GM18526 (cell line): ENCODE results near the gene ZBED3.

Experiments used
- POLR2A ChIP-seq: IDR thresholded peaks from 3 replicates; pipeline ENCODE4 v1.6.1; 2011; ENCODE audit not compliant: insufficient read length; ENCODE audit errors: extremely low read depth

The ZBED3 gene, protein sequence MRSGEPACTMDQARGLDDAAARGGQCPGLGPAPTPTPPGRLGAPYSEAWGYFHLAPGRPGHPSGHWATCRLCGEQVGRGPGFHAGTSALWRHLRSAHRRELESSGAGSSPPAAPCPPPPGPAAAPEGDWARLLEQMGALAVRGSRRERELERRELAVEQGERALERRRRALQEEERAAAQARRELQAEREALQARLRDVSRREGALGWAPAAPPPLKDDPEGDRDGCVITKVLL

DNA sequence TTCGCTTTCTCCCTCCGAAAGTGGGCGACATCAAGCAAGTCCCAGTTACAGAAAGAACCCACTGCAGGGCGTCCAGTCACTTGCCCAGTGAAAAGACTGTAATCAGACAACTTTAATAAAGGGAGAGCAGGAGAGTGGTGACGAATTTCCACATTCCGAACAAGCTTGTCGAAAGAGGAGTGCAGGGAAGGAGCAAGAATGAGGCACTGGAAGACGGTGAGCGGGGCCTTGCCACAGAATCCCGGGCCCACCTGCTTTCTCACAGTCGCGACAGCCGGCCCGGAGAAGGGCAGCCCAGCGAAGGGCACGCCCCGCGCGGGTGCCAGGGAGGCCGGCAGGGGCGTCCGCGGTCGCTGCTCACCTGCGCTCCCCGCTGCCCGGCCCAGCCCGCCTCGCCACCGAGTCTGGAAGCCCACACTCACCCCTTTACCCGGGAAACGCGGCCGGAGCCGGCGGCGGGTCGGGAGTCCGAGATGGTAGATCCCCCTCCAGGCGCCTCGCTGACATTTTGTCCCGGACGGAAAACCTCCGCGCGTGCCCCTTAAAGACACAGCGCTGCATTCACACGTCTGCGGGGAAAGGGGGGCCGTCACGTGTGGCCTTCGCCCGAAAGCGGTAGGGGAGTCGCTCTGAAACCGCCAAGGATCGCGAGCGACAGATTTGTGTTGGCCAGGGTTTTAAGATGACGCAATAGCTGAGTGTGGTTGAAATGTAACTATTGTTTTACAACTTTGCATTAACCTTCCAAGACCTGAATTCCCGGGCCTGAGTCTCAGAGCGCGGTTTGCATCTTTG, at the start of gene ZBED3:
TSS of gene ZBED3 (minus strand) at position 597 of the 795 bp plus-strand sequence. CDS start 9,407 bp downstream, outside the sequence.
- peak; percentile 39 for TF ChIP-seq POLR2A

DNA sequence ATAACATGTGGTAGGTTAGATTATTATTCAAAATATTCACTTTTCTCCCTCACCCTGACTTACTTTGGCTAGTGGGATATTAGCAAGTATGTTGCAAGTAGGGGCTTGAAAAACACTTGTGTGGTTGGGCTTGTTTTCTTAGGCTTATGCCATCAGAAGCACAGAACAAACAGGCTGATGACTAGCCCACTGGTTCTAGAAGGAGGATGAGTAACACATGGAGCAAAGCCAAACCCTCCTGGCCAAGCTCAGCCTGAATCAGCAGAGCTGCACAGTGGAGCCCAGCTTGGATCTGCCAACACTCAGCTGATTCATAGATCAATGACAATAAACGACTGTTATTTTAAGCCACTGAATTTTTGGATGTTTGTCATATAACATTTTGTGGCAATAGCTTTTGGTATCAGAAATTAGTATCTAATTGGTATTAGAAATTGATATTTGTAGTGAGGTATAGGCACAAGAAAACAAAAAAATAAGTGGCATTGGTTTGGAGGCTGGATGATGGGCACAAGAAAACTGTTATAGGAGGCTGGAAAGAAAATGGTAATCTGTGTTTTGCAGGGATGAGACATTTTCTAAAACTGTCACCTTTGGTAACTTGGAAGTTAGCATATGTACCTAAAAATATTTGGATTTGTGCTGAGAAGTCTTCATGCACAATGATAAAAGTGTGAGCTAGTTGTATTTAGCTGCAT, 46.1 kb upstream of the ZBED3 start:
- TF ChIP-seq POLR2A, result no peak

DNA sequence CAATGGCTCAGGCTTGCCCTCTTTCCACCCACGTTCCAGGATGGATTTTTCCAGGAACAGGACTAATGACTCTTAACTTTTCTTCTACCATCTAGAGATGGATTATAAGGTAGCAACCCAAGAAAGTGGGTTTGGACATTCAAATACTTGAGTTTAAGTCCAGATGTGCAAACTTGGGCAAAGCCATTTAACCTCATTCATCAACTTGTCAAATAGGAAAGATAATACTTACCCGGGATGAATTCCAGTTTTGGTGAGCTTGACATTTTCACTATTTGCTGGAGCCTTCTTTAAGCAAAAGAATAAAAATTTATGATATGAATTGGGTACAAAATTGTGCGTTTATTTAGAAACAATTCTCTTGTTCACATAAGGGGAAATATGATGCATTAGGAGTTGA, 44.3 kb upstream of the ZBED3 start:
- TF ChIP-seq POLR2A, result no peak

DNA sequence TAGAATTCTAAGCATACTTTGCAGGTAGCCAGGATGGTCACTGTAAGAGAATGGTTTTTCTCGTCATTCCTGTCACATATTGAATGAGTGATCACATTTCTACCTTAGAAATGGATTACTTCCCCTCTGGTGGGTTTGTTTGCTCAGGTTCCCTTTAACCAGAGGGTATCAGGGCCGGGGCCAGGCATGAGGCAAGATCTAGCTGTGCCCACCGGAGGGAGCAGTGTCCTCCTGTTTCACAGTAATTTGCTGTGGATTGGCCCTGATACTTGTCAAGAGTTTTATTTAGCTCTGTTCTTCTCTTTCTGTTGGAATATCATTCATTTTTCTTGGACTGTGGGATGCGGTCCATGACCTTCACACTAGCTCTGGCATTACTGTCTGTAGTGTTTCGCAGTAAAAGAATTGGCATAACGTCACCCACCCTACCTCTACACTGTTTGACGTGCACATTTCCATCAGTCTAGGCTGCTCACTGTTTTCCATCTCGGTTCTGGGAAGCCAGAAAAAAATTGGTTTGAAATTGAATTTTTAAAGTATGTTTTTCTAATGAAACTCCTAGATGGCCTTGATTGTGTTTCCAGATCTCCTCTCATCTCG, 42.4 kb upstream of the ZBED3 start:
- TF ChIP-seq POLR2A, result no peak

DNA sequence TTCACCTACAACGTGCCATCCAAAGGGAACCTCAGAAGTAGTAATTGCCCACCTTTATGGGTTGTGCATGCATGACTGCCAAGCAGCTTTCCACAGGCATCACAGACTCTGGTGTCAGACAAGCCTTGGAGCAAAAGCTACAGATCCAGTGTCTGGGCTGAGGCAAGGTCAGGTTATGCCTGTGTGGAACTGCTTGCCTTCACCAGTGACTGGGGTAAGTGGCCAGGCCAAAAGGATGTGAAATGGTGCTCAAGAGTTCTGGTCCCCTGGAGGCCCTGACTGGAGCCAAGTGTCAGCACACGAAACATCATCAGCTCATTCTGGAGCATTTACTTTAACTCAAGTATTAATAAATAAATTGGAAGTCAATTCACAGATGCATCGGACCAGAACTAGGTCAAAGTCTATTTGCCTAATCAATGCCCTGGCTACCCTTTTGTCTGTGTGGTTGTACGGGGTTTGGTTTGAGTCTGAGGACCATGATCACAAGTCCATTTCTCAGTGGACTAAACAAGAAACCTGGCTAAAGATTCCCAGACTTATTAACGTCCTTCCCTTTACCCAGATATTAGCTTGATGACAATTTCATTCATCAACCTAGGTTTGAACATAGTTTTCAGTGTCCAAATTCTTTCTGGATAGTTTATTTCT, 41.5 kb upstream of the ZBED3 start:
- no peak for TF ChIP-seq POLR2A

DNA sequence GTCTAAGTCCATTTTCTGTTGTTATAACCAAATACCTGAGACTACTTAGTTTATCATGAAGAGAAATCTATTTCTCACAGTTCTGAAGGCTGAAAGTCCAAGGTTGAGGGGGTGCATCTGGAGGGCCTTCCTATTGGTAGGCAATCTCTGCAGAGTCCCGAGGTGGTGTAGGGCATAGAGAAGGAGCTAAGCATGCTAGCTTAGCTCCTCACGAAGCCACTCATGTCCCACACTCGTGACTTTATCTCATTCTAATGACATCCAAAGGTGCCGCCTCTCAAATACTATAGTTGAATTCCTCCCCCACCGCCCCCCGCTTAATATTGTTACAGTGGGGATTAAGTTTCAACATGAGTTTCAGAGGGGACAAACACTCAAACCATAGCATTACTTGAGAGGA, 36.0 kb upstream of the ZBED3 start:
- no peak for TF ChIP-seq POLR2A

DNA sequence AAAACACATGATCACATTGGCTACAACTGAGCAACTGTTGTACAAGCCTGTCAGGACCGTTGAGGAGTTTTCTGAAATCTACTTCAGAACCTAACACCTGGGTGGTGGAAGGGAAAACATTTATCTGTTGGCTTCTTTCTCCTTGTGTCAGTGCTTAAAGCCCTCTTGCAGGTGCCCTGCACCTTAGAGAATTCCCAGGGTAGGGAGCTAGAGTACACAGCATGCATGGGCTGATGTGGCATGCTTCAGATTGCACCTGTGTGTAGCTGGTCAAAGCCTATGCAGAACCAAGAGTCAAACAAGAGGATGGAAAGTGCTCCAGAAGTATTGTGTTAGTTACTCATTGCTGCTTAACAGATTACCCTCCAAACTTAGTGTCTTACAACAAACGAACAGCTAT, 33.6 kb upstream of the ZBED3 start:
- no peak for TF ChIP-seq POLR2A

DNA sequence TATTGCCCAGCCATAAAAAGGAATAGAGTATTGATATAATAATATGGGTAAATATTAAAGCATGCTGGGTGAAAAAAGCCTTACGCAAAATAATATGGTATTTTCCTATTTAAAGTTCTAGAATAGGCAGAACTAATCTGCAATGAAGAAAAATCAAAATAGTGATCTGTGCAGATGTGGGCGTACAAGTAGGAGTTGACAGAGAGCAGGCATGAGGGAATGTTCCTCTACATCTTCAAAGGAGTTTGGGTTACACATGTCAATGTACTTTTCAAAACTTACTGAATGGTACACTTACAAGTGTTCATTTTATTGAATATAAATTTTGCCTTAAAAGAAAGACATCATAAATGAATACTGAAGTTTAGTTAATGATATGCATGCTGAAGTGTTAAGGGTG, 33.0 kb upstream of the ZBED3 start:
- TF ChIP-seq POLR2A, result no peak

DNA sequence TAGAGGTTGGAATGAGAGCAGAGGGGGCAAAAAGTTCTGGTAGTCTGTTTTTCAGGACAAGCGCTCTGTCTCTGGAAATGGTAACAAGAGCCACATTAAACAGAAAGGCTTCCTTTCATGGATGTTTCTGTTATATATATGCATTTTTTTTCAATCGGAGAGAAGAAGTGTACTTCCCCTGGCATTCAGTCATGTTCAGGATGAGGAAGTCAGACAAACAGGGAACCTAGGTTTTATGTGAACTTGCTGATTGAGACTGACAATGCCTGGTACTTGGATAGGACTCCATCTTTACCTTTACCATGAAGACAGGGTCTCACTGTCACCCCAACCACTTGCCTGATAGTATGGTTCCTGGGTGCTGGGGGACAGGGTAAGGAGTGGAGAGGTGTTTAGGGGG, 30.1 kb upstream of the ZBED3 start:
- TF ChIP-seq POLR2A, result no peak

DNA sequence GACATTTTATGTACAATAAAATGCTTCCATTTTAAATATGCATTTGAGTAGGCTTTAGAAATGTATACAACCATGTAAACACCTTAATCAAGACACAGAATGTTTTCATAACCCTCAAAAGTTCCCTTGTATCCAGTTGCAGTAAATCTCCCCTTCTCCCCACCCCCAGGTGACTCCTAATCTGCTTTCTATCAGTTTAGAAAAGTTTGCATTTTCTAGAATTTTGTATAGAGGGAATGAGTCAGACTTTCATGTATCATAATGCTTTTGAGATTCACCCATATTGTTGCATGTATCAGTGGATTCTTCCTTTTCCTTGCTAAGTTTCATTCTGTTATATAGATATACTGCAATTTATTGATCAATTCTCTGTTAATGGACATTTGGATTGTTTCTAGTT, 17.7 kb upstream of the ZBED3 start:
- TF ChIP-seq POLR2A, result no peak

DNA sequence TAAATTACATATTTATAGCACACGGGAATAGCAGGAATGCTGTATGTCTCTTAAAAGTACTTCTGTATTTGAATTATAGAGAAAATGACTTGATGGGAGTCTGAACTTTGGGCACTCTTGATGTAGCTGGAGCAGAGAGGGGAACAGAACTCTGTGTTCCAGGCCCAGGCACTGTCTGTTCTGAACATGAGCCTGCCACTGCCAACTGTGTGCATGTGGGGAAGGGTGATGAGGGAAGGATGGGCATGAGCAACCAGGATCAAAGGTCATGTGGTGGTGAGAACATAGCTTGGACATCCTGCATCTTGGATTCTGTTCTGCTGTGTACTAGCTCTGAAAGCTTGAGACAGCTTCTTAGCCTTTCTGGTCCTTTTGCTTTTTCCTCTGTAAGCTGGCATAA, 16.4 kb upstream of the ZBED3 start:
- no peak for TF ChIP-seq POLR2A

DNA sequence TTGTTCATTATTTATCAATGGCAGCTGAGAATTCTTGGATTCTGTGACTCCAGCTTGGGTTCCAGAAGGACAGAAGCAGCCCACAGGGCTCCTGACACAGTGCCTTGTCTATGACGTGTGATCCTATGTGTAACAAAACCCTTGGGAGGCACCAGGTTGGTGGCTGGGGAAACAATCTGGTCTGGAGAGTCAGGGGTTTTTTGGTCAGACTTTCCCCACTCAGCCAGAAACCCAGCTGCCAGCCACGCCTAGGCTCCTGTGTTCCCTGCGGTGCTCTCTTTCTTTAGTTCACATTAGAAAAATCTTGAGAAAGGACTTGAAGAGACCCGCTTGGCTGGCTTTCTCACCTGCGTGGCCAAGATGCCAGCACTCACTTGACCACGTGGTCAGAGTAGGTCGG, 15.5 kb upstream of the ZBED3 start:
- no peak for TF ChIP-seq POLR2A

DNA sequence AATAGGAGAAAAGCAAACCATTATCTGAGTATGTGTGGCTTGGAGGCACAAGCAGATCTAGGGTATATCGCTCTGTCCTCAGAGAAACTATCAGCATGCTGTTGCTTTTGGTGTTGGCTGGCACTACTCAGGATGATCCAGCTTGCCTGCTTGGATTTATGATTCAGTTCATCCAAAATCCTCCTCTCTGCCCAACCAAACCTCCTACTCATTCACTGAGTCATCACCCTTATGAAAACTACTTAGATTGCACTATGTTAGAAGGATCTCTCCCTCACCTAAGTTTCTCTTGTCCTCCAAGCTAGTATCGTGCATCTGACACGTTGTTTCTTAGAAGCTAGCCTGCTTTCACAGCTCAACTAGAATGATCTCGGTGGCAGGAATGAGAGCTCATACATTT, 14.2 kb upstream of the ZBED3 start:
- no peak for TF ChIP-seq POLR2A

DNA sequence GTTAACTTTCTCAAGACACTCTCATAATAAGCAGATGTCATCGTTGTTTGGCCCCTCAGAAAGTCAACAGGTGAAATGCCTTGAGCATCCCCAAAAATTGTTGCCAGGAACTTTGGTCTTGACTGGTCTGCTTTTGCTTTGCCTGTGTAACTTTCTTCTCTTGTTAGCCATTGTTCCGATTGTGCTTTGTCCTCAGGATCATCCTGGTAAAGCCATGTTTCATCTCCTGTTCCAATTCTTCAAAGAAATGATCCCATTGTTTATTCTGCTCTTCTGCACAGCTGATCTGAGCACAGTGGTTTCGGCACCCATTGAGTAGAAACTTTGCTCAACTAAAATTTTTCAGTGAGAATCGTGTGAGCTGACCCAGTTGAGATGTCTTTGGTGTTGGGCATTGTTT, 8.1 kb upstream of the ZBED3 start:
- no peak for TF ChIP-seq POLR2A
